ENCODE data around the gene SLAMF1.
A peak's percentile ranks its signal among the peaks of the same experiment; 100 is the strongest.
"Not testable (repeated sequence)": the region's sequence is repeated elsewhere in the genome, so short reads cannot be mapped to it uniquely, and the experiment has no call there.

The SLAMF1 gene

DNA sequence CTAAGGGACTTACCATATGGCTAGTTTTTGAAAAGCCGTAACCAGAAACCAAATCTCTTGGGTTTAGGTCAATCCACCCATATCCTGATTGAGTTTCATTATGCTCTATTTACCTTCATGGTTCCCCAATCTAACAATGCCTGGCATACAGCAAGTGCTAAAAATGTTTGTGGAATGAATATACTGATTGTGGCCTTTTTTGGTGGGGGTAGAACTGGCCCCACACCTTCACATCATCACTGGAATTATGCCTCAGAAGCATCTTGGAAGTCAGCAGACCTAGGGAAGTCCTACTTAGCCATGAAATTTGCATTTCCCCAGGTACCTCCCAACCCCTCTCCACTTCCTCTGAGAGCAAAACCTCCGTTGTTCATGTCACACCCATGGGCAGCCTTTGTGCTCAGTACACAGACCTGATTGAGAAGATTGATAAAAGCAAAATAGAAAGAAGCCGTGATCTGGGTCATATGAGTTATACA, 17.8 kb upstream of the SLAMF1 start:
- DNase-seq: no peak

- DNase-seq: no peak
These were observed 16.1 kb upstream of the SLAMF1 start for GRCh38 chr1:160662910-160663309.

DNA sequence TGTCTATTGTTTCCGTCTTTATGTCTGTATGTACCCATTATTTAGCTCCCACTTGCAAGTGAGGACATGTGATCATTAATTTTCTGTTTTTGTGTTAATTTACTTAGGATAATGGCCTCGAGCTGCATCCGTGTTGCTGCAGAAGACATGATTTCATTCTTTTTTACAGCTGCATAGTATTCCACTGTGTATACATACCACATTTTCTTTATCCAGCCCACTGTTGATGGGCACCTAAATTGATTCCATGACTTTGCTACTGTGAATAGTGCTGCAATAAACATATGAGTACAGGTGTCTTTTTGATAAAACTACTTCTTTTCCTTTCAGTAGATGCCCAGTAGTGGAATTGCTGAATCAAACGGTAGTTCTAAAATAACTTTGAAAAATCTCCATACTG, 12.7 kb upstream of the SLAMF1 start:
- DNase-seq: no peak

DNA sequence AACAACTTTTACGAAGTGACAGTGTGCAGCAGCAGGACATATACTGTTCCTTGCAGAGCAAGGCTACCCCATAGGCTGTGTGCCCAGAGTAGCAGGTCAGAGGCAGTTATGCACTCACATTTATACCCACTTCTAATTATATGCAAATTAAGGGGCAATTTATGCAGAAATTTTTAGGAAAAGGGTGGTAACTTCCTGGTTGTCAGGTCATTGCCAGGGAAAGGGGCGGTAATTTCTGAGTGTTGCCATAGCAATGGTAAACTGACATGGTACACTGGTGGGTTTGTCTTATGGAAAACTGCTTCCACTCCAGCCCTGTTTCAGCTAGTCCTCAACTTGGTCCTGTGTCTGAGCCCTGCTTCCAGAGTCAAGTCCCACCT, 12.0 kb upstream of the SLAMF1 start:
- no peak for DNase-seq

DNA sequence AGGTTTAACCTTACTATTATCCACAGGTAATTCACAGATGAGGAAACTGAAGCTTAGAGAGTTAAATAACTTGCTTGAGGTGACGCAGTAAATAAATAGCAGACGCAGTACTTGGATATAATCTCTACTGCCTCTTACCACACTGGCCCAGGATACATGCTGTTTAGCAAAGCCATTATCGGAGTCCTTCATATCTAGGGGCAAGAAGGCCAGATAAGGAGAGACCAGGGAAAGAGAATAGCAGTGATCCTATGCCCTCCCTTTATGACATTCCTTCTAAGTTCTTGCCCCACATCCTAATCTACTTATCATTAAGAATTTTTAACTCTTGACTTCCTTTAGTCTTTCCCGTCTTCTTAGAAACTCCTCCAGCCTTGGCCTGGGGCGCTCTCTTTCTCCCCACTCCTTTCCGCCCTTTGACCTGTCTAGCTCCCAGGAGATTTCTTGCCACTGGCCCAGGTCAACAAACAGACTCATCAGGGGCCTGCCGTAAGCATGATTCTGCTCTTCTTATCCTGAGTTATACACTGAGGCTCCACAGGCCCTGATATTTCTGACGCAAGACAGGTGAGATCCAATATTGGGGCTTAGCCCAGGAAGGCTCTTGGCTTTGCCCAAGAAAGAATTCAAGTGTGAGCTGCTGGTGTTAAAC, 11.4 kb upstream of the SLAMF1 start:
- DNase-seq: no peak

GRCh38 chr1:160657250-160657781, 10.5 kb upstream of the SLAMF1 start:
- DNase-seq: peak in 1 of 2 donors; percentile 36

DNA sequence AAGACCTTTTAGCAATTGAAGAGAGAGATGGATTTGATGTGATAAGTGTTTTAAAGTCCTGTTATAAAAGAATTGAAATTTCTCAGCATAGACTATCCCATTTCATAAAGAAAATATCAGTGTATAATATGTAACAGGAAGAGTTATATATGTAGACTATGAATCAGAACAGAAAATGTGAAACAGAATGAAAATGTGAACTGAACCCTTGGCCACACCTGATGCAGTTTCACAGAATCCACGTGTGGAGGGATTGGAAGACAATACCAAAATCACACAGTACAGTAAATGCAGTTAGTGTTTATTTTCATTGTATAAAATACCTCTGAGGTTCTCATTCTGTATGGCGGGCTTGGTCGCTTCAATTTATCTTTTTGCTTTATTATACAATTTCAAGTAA, 9.9 kb upstream of the SLAMF1 start:
- no peak for DNase-seq

- DNase-seq: no peak
These were observed 6.8 kb upstream of the SLAMF1 start for GRCh38 chr1:160653620-160654016.

GRCh38 chr1:160652924-160653619, 6.2 kb upstream of the SLAMF1 start:
- no peak for DNase-seq

GRCh38 chr1:160652065-160652641, 5.3 kb upstream of the SLAMF1 start:
- not testable (repeated sequence) for DNase-seq

DNA sequence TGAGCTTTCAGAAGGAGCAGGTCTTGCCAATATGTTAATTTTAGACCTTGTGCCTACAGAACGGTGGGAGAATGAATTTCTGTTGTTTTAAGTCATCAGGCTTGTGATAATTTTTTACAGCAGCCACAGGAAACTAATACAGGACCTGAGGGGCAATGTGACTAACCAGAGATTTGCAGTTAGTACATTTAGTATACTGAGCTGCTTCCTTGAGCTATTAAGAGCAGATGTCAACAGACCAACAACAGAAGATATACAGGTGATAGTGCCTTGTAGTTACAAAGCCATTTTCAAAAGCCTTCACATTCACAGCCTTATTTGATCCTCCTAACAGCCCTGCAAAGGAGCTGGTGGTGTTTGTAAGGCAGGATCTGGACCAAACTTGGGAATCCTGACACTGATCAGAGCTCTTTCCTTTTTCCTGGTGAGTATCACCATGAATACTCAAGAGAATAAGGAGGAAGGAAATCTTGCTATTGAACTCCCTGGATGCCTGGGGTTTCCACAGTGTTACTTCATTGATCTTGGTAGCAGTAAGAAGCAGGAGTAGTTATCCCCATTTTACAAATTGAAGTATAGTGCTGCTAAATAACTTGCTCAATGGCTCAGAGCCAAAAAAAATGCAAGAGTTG, 4.7 kb upstream of the SLAMF1 start:
- DNase-seq: peak in 1 of 2 donors; percentile 37

DNA sequence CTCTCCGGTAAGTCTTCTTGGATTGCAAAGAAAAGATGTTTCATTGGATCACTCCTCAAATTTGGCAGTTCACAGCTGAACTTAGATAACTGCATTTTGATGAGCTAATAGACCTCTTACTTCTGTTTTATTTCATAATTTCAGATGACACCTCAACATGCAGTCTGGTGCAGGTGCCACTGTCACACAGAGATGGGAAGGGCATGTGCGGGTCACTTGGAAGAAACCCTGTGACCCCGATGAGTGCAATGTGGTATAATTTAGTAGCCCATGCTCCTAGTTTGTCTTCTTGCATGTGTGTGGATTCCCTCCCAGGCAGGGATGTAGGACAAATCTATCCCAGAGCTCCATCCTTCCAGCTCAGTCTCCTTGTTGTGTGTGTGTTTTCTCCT, 481 bp upstream of the SLAMF1 start:
- DNase-seq: no peak

DNA sequence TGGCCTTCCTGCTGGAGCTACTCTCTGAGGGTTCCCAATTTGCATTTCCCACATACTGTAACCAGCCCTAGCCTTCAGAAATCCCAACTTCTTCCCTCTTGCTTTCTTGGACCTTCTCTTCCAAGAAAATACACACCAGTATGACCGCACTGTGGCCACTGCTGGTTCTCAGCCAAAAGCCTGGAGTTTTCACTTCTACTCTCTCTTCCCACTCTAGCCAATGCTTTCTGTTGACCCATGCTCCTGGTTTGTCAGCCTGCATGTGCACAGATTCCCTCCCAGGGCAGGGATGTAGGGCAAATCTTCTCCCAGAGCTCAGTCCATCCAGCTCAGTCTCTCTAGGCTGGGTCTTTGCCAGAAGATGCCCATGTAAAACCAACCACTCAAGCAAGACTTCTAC, 664 bp downstream of the SLAMF1 start:
- no peak for DNase-seq

GRCh38 chr1:160645386-160646130, 1.3 kb downstream of the SLAMF1 start:
- no peak for DNase-seq

- DNase-seq: no peak
These were observed 2.4 kb downstream of the SLAMF1 start for GRCh38 chr1:160644399-160644798.

- no peak for DNase-seq
These were observed 3.7 kb downstream of the SLAMF1 start for GRCh38 chr1:160643138-160643537.

- DNase-seq: no peak
These were observed 4.6 kb downstream of the SLAMF1 start for GRCh38 chr1:160642281-160642644.

DNA sequence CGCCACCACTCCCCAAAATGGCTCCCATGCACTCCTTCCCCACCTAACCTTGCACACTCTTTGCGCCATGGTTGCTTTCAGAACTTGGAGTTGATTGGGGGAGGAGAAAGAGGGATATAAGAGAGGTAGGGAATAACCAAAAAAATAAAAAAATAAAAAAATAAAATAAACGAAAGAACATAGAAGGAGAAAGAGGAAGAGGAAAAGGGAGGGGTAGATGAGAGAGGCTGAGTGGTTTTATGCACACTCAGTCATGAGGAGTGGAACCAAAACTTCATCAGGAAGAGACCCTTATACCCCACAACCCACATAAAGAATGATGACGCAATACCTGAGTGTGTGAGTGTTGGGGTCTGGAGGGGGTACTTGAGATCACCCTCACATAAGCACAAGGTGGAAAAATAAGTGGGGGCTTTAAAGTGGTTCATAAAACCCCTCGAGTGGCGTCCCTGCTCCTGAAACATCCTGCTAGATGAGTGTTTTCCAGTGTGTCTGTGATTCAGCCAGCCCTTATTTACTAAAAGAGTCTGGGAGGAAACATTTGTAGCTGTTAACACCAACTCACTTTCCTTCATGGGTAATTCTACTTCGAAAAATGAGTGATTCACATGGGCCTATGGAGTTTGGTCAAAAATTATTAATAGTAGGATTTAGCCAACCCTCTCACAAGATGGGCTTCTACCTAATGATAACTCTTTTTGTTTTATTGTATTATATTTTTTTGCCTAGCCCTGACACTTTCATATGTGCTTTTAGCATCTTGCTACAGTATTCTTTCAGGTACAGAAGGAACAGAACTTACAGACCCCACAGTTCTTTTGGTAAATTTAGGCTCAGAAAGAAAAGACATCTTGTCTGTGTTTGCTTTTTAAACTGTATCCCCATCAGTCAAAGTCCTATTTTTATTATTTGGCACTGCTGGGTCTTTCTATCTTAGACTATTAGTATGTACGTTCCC, 5.2 kb downstream of the SLAMF1 start:
- peak in 1 of 2 donors; percentile 66 for DNase-seq

DNA sequence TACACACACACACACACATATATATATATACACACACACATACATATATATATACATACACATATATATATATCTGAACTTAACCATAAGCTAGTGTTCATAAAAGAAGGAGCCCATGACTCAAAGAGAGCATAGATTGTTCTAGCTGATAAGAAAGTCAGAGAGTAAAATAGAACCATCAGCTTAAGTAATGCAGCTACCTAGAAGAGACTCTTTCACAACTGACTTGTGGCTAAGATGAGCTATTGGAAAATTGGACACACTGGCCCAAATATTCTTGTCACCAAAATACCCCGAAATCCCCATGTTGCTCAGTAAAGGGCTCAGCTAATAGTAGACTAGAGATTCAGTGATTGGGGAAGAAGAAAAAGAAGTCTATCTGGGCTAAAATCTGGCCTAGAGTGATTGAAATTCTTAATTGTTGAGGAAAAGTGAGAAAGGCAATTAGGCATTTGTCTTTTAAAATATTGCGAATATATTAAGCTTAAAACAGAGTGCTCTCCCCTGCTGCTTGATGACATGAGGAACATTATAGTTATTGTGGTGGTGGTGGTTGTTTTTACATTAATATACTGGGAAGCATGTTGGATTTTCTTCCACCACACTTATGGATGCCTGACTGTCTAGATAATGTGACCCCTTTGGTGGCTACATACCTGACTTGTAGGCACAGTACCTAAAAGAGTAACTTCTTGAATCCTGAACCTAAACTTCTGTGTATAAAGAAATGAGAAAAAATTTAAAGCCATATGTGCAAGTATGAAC, 6.3 kb downstream of the SLAMF1 start:
- DNase-seq: peak in 1 of 2 donors; percentile 64

DNA sequence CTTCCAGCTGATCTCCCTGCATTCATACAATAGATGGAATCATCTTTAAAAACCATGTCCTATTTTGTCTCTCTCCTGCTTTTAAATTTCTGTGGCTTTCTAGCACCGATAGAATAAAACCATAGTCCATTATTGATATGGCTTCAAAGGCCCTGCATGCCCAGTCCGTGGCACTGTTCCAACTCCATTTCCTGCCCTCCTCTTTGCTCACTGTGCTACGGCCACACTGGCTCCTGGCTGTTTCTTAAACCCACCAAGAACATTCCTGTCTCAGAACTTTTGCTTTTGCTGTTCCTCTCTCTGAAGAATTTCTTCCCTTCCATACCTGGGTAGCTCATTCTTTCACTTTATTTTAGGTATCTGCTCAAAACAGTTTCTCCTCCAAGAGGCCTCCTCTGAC, 7.2 kb downstream of the SLAMF1 start:
- no peak for DNase-seq

GRCh38 chr1:160638926-160639325, 7.9 kb downstream of the SLAMF1 start:
- no peak for DNase-seq
